H1 (cell line): Measurements from ENCODE around the gene TPH2. TPM values are rescaled to one million over a fixed set of nuclear protein-coding genes. Genes with fewer than 3 reads are reported as not detected.
A peak's percentile ranks its signal among the peaks of the same experiment; 100 is the strongest.

Experiments
- CTCF ChIA-PET: fragments of 300-600 bp; sonication (Branson Sonifier 250); formaldehyde crosslinking; loops from one replicate; lab custom pipeline; 2021; ENCODE audit not compliant: partially characterized antibody; lab: Charles Lee
- POLR2A ChIA-PET: fragments of 300-600 bp; sonication (Branson Sonifier 250); formaldehyde crosslinking; loops from one replicate; lab custom pipeline; 2021; ENCODE audit warnings: inconsistent platforms; ENCODE audit not compliant: partially characterized antibody; lab: Charles Lee
- DNase-seq, 2 experiments: peaks; one replicate each; pipeline versions ENCODE4 v3.0.0 to v3.0.0-alpha.2; 2010 to 2022; ENCODE audit warnings: low spot score in 2 of 2, low read depth in 1 of 2, mixed read lengths in 1 of 2
- FAIRE-seq: peaks from 2 replicates; lab custom pipeline; 2011; peaks lifted over from hg19 to GRCh38; lab: Jason Lieb, UNC
- H2AFZ ChIP-seq: 2 replicates; pipeline ENCODE4 v1.8.1; 2012; ENCODE audit warnings: low read length, inconsistent platforms
- H2AK5ac ChIP-seq: 2 replicates; pipeline ENCODE4 v1.6.1; 2013; ENCODE audit warnings: low read depth, low read length
- H2BK120ac ChIP-seq: replicated peaks from 2 replicates; pipeline ENCODE3; 2013; ENCODE audit warnings: low read depth, low read length, inconsistent platforms
- H2BK12ac ChIP-seq: 2 replicates; pipeline ENCODE4 v1.6.1; 2013; ENCODE audit warnings: low read depth, low read length
- H2BK15ac ChIP-seq: 2 replicates; pipeline ENCODE4 v1.6.1; 2013; ENCODE audit warnings: low read length
- H2BK20ac ChIP-seq: 2 replicates; pipeline ENCODE4 v1.6.1; 2013; ENCODE audit warnings: low read length
- H2BK5ac ChIP-seq: 2 replicates; pipeline ENCODE4 v1.6.1; 2013; ENCODE audit warnings: low read depth, low read length
- H3K14ac ChIP-seq: 2 replicates; pipeline ENCODE4 v1.6.1; 2013; ENCODE audit warnings: inconsistent platforms; ENCODE audit not compliant: insufficient read length
- H3K18ac ChIP-seq: 2 replicates; pipeline ENCODE4 v1.6.1; 2013; ENCODE audit warnings: low read length; ENCODE audit errors: extremely low read depth
- H3K23ac ChIP-seq: 2 replicates; pipeline ENCODE4 v1.6.1; 2013; ENCODE audit warnings: inconsistent platforms; ENCODE audit not compliant: insufficient read length
- H3K23me2 ChIP-seq: 2 replicates; pipeline ENCODE4 v1.6.1; 2013; ENCODE audit warnings: low read depth, low read length
- H3K27ac ChIP-seq: 2 replicates; pipeline ENCODE4 v1.6.1; 2011; ENCODE audit warnings: low read depth, low read length, inconsistent platforms
- H3K27me3 ChIP-seq, 4 experiments: replicated peaks in 1 of 4; 1 replicate in 1 of 4; 2 replicates in 3 of 4; pipeline versions ENCODE4 v1.6.1 to v1.8.1; 2011 to 2013; ENCODE audit warnings: low read length in 3 of 4, mild to moderate bottlenecking in 3 of 4, inconsistent platforms in 2 of 4, mixed read lengths in 2 of 4, moderate library complexity in 1 of 4; ENCODE audit not compliant: control insufficient read depth in 3 of 4, insufficient read depth in 3 of 4; ENCODE audit errors: extremely low read depth in 1 of 4
- H3K36me3 ChIP-seq, 4 experiments: 2 replicates each; pipeline versions ENCODE4 v1.6.1 to v1.8.1; 2011 to 2013; ENCODE audit warnings: mild to moderate bottlenecking in 4 of 4, low read length in 3 of 4, moderate library complexity in 2 of 4, control low read depth in 1 of 4, inconsistent platforms in 1 of 4; ENCODE audit not compliant: insufficient read depth in 4 of 4, control insufficient read depth in 2 of 4
- H3K4ac ChIP-seq: replicated peaks from 2 replicates; pipeline ENCODE3; 2013; ENCODE audit warnings: low read length, low read depth, mixed read lengths, inconsistent platforms; ENCODE audit not compliant: insufficient read length
- H3K4me1 ChIP-seq, 4 experiments: replicated peaks in 1 of 4; 1 replicate in 1 of 4; 2 replicates in 3 of 4; pipeline versions ENCODE4 v1.6.1 to v1.8.1; 2011 to 2013; ENCODE audit warnings: low read length in 3 of 4, inconsistent platforms in 2 of 4, mixed read lengths in 1 of 4; ENCODE audit not compliant: insufficient read depth in 4 of 4, control insufficient read depth in 3 of 4
- H3K4me2 ChIP-seq, 2 experiments: 2 replicates each; pipeline versions ENCODE4 v1.6.1 to v1.8.1; 2011 to 2013; ENCODE audit warnings: low read depth in 2 of 2, low read length in 2 of 2, control low read depth in 1 of 2, inconsistent platforms in 1 of 2, mild to moderate bottlenecking in 1 of 2; ENCODE audit not compliant: insufficient read depth in 1 of 2
- H3K4me3 ChIP-seq, 4 experiments: fragments of 200-600, 300-600 bp in 1 of 4; sonication (generic), shearing (Covaris generic), sonication (Bioruptor Twin) in 1 of 4; 2 replicates each; pipeline versions ENCODE4 v1.5.1 to v1.8.1; 2011 to 2016; ENCODE audit warnings: low read length in 4 of 4, low read depth in 3 of 4, control low read depth in 2 of 4, inconsistent platforms in 2 of 4, mild to moderate bottlenecking in 2 of 4, mixed read lengths in 1 of 4, moderate library complexity in 1 of 4; ENCODE audit not compliant: insufficient read depth in 2 of 4; ENCODE audit errors: extremely low read depth in 1 of 4
- H3K56ac ChIP-seq: replicated peaks from 2 replicates; pipeline ENCODE3; 2013; ENCODE audit warnings: low read depth, mild to moderate bottlenecking, mixed read lengths, low read length, inconsistent platforms; ENCODE audit not compliant: insufficient read length
- H3K79me1 ChIP-seq: 2 replicates; pipeline ENCODE4 v1.6.1; 2013; ENCODE audit warnings: low read depth, low read length, control low read depth
- H3K79me2 ChIP-seq, 2 experiments: 2 replicates each; pipeline versions ENCODE4 v1.6.1 to v1.8.1; 2012 to 2013; ENCODE audit warnings: low read length in 2 of 2, mild to moderate bottlenecking in 2 of 2, inconsistent platforms in 1 of 2; ENCODE audit not compliant: insufficient read depth in 2 of 2, control insufficient read depth in 1 of 2
- H3K9ac ChIP-seq, 4 experiments: replicated peaks in 1 of 4; 1 replicate in 1 of 4; 2 replicates in 3 of 4; pipeline versions ENCODE4 v1.6.1 to v1.8.1; 2011 to 2013; ENCODE audit warnings: low read depth in 3 of 4, low read length in 3 of 4, control low read depth in 2 of 4, mild to moderate bottlenecking in 2 of 4, moderate library complexity in 2 of 4, inconsistent platforms in 1 of 4; ENCODE audit errors: extremely low read depth in 1 of 4
- H3K9me3 ChIP-seq, 2 experiments: 2 replicates each; pipeline versions ENCODE4 v1.6.1 to v1.8.1; 2012 to 2013; ENCODE audit warnings: mild to moderate bottlenecking in 2 of 2, moderate library complexity in 2 of 2, control low read depth in 1 of 2, inconsistent platforms in 1 of 2, low read depth in 1 of 2, low read length in 1 of 2, mixed read lengths in 1 of 2; ENCODE audit not compliant: insufficient read depth in 2 of 2
- H4K20me1 ChIP-seq, 2 experiments: replicated peaks in 1 of 2; 2 replicates each; pipeline versions ENCODE3 to v1.8.1; 2011 to 2013; ENCODE audit warnings: inconsistent platforms in 2 of 2, low read length in 2 of 2, mild to moderate bottlenecking in 1 of 2; ENCODE audit not compliant: insufficient read depth in 2 of 2, control insufficient read depth in 1 of 2
- H4K5ac ChIP-seq: 2 replicates; pipeline ENCODE4 v1.6.1; 2013; ENCODE audit warnings: low read length, low read depth, mixed read lengths, inconsistent platforms; ENCODE audit not compliant: insufficient read length
- H4K8ac ChIP-seq: 2 replicates; pipeline ENCODE4 v1.8.0; 2013; ENCODE audit warnings: mild to moderate bottlenecking, moderate library complexity, low read length, inconsistent platforms; ENCODE audit not compliant: insufficient read depth; ENCODE audit errors: extremely low read depth
- H4K91ac ChIP-seq: replicated peaks from 2 replicates; pipeline ENCODE3; 2013; ENCODE audit warnings: low read length, mixed read lengths, inconsistent platforms; ENCODE audit not compliant: insufficient read length
- ASH2L ChIP-seq: fragments of 200-600, 300-600 bp; sonication (generic); IDR thresholded peaks from one replicate; pipeline ENCODE4 v1.7.1; 2017; ENCODE audit warnings: low read length
- CEBPB ChIP-seq: IDR thresholded peaks from 2 replicates; pipeline ENCODE4 v1.6.1; 2012; ENCODE audit warnings: low read depth, low read length
- CTBP2 ChIP-seq: IDR thresholded peaks from 2 replicates; pipeline ENCODE4 v1.7.0; 2011; ENCODE audit warnings: borderline replicate concordance, mild to moderate bottlenecking, moderate library complexity, mixed read lengths, low read length; ENCODE audit not compliant: insufficient read depth, insufficient read length
- CTCF ChIP-seq, 3 experiments: IDR thresholded peaks; 1 replicate in 2 of 3; 2 replicates in 1 of 3; pipeline versions ENCODE4 v1.5.1 to v1.6.1; 2011; ENCODE audit warnings: low read length in 3 of 3, mild to moderate bottlenecking in 3 of 3, inconsistent platforms in 2 of 3, low read depth in 1 of 3, moderate library complexity in 1 of 3; ENCODE audit not compliant: insufficient read depth in 1 of 3; ENCODE audit errors: control extremely low read depth in 1 of 3
- KDM4A ChIP-seq: IDR thresholded peaks from one replicate; pipeline ENCODE4 v1.7.1; 2012; ENCODE audit warnings: low read depth, mild to moderate bottlenecking, moderate library complexity, low read length, inconsistent platforms; ENCODE audit not compliant: severe bottlenecking
- NANOG ChIP-seq: IDR thresholded peaks from 2 replicates; pipeline ENCODE4 v1.6.1; 2011; ENCODE audit warnings: low read length, low read depth, mild to moderate bottlenecking, inconsistent platforms; ENCODE audit not compliant: insufficient read depth, poor library complexity, severe bottlenecking
- RXRA ChIP-seq: IDR thresholded peaks from 2 replicates; pipeline ENCODE4 v1.6.1; 2011; ENCODE audit warnings: low read depth, mild to moderate bottlenecking, low read length, moderate library complexity; ENCODE audit not compliant: insufficient read depth
- SRF ChIP-seq: IDR thresholded peaks from 2 replicates; pipeline ENCODE4 v1.6.1; 2011; ENCODE audit warnings: mild to moderate bottlenecking, low read depth, low read length, moderate library complexity
- ZNF274 ChIP-seq: IDR thresholded peaks from 2 replicates; pipeline ENCODE4 v1.7.0; 2012; ENCODE audit warnings: low read length, borderline replicate concordance; ENCODE audit errors: extremely low read depth
- WGBS, 2 experiments: shearing (Covaris generic) in 1 of 2; methylation state at CpG; one replicate each; pipeline versions ENCODE4 v1.1.6 to v1.1.7; 2013 to 2015; ENCODE audit warnings: low lambda C conversion rate in 2 of 2, mixed read lengths in 2 of 2, inconsistent platforms in 1 of 2, low coverage in 1 of 2, missing lambda C conversion rate in 1 of 2; ENCODE audit not compliant: insufficient replicate concordance in 2 of 2, insufficient coverage in 1 of 2, insufficient read length in 1 of 2; ENCODE audit errors: extremely low coverage in 1 of 2, missing lambda C conversion rate in 1 of 2; 5-methylcytosine and 5-hydroxymethylcytosine counted together
- polyA plus RNA-seq, 7 experiments: library from polyadenylated mRNA; depleted of rRNA in 3 of 7; stranded (reverse) in 5 of 7; unstranded in 2 of 7; fragments of >200 nt in 5 of 7; fragments of 200-250 nt in 2 of 7; gene quantifications; 1 replicate in 5 of 7; 2 replicates in 1 of 7; 4 replicates in 1 of 7; pipeline versions ENCODE4 v1.2.1 to v1.2.3, GENCODE V29; 2011 to 2013; ENCODE audit warnings: missing spikeins in 2 of 7, mixed read lengths in 2 of 7
- total RNA-seq: library from RNA; stranded (reverse); fragmentation: NEBNext Ultra II Directional; extraction: Animal tissue kit (Norgen Biotek cat#: 25700); gene quantifications from 2 replicates; pipeline ENCODE4 v1.2.1, GENCODE V29; 2021

The TPH2 gene
- total and polyA plus RNA-seq, 2 of the 8 experiments (the other 6 are each of a cell fraction or from before 2014, with no cell fraction given): 0.57 to 1.1 TPM

GRCh38 chr12:72035625-72036024 lies 97.0 kb downstream of the TPH2 start:
- 84% methylated on average over 5 of the region's 5 CpGs; no CpG with 5 or more reads in 1 of the 2 experiments for WGBS, 2 experiments
- TF ChIP-seq CEBPB: no peak
- no peak for TF ChIP-seq ZNF274
- TF ChIP-seq ASH2L: no peak
- no peak for TF ChIP-seq CTBP2
- no peak for TF ChIP-seq SRF
- TF ChIP-seq KDM4A: no peak
- peak in 1 of 3 experiments; percentile 31; a peak in 1 of 4 replicates for TF ChIP-seq CTCF (IDR thresholded peaks at IDR 0.05; ENCODE audit: control extremely low read depth in 1 of 3, insufficient read depth in 1 of 3, low read depth in 1 of 3, low read length in 3 of 3)
- TF ChIP-seq NANOG: no peak
- TF ChIP-seq RXRA: no peak

More at GRCh38 chr12:72035625-72036024, 97.0 kb downstream of the TPH2 start:
- Histone ChIP-seq H3K4ac (no peak overlapping the region), H3K14ac (no peak overlapping the region), H3K27ac (no peak overlapping the region), H3K18ac (no peak overlapping the region), H3K27me3 (no peaks in the 10 kb centered on the region), H4K91ac (no peak overlapping the region), H3K23me2 (no peaks in the 10 kb centered on the region), H3K23ac (no peak overlapping the region), H3K56ac (no peak overlapping the region), H4K8ac (no peak overlapping the region), H2AFZ (no peak overlapping the region), H3K4me1 (peaks cover 0 to 9% (median 0%) of the 10 kb centered on the region in 4 experiments; a peak in 1 of 7 replicates), H2BK12ac (no peak overlapping the region), H2BK120ac (no peak overlapping the region), H3K79me2 (no peaks in the 10 kb centered on the region), H4K5ac (no peak overlapping the region), H3K36me3 (no peaks in the 10 kb centered on the region), H2AK5ac (no peak overlapping the region), H3K9me3 (peaks cover 3 to 9% of the 10 kb centered on the region in 2 experiments; a peak in 2 of 4 replicates), H2BK5ac (no peak overlapping the region), H2BK20ac (no peak overlapping the region), H3K4me3 (no peak overlapping the region), H3K4me2 (no peak overlapping the region), H3K9ac (no peak overlapping the region), H2BK15ac (no peak overlapping the region), H4K20me1 (no peaks in the 10 kb centered on the region), H3K79me1 (no peaks in the 10 kb centered on the region)
- DNase-seq (peak in 1 of 2 experiments; percentile 3), FAIRE-seq (no peak)
- CTCF ChIA-PET: interaction anchor here (0.6 to 2.5 kb wide), 4 partner anchors 10 to 232 kb away, joined by 3 to 5 read pairs (median 4); no protein-coding TSS in a partner anchor
- POLR2A ChIA-PET: no interaction called here
